Measurements from ENCODE around the gene RELN.
A peak's percentile ranks its signal among the peaks of the same experiment; 100 is the strongest.

RELN gene

DNA sequence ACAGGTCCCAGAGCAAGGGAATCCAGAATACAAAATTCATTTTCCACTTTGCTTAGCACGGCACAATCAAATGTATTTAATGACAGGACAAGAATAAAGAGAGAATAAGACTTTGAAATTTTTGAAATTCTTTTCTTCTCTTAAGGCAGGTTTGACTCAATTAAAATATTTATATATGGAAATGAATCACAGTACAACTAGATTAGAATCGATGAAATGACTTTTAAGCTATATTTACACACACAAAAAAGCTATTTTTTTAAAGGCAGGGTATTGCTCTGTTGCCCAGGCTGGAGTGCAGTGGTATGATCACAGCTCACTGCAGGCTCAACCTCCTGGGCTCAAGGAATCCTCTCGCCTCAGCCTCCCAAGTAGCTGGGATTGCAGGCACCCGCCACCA, 278.0 kb downstream of the RELN start:
- no peak for DNase-seq

DNA sequence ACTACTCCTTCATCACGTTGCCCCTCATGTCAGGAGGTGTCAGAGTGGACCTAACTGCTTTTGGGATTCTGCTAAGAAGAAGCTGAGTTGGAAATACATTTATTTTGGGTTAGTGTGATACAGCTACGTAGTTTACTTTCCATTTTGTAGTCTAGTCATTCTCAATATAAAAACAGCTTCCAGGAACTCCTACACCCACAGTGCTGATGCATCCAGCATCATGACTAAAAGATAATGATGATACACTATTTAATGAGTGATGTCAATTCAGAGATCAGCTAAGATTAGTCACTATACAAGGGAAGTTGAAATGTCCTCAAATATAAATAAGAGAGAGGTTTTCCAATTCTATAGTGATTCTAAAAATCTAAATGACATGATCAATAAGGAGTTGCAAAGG, 279.2 kb downstream of the RELN start:
- peak; percentile 41 for DNase-seq

DNA sequence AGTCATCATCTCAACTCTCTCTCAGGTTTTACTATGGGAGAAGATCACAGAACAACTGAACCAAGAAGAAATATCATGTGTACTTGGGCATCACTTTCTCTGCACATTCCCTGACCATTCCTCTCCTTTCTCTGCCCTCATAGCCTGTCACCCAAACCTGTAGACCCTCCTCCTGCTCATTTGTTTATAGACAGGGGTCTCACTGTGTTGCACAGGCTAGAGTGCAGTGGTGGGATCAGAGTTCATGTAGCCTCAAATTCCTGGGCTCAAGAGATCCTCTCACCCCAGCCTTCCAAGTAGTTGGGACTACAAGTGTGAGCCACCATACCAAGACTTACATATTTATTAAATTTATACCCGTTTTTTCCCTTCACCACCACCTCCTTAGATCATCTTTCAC, 282.7 kb downstream of the RELN start:
- DNase-seq, result no peak

DNA sequence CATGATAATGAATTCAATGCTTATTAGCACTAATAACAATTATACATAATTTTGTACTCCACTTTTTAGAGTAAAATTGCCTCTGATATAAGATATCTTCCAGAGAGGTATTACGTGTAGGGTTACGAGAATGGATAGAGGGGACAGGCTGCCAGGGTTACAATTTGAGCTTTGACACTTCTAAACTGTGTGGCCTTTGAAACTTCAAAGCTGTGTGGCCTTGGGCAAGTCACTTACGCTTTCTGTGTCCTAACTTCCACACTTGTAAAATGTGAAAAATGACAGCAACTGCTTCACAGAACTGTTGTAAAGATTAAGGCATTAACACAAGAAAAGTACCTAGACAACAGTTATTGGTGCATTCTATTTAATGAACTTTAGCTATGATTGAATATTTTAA, 283.9 kb downstream of the RELN start:
- no peak for DNase-seq

DNA sequence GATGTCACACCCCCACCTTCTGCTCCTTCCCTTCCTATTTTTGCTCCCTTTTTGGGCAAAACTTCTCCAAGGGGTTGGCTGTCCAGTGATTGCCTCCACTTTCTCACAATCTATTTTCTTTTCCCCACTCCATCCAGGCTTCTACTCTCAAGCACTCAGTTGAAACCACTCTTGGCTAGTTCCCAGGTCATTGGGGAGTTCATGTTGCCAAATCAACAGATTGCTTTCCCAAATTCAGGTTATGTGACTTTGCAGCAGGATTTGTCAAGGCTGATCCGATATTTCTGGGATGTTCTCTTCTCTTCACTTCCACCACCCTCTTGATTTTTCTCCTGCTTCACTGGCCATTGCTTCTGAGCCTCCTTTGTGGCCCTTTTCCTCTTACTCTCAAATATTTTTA, 284.8 kb downstream of the RELN start:
- DNase-seq, result no peak

DNA sequence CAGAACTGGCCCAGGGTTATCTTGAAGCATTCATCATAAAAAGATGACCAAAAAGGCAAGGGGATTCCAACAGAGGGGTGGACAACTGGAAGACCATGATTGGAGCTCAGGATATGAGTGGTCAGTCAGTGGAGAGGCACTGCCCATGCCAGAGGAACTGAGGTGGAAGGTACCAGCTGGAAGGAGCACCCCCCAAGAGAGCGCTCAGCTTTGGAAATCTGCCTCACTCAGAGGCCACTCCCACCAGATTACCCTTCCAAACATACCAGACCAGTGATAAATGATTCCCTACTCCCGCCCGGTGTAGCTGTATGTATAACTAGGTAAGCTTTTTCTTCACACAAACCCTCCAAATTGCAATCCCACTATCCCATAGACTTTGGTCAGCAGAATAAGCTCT, 286.5 kb downstream of the RELN start:
- no peak for DNase-seq

DNA sequence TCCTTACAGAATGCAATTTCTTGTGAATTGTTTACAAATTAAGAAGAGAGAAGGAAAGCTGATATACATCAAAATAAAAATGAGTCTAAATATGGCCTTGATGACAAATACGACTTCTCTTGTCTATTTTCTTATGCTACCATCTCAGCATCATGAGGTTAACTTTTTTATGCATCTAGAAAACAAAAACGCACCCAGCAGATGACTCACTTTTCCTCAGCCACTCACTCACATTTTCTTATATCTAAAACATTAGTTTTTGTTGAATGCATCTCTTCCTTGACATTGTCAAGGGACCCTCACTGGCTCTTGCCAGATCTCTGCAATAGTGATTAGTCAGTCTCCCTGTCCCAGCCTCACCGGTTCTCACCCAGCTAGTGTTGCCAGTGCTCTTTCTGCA, 287.0 kb downstream of the RELN start:
- no peak for DNase-seq

DNA sequence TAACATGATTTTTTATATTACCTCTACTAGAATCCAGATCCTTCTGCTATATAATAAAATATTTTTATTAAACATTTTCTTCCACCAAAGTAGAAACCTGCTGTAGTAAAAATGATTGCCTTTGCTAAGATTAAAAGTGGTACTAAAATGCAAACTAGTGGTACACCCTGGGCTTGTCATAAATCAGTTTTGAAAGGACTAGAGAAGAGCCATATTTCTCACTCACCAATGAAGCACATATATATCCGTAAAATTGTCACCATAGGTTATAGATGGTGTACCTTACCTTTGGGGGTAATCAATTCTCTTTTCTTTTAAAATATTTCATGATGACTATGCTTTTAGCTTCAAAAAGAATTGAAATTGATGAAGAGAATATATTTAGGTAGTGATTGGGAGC, 290.4 kb downstream of the RELN start:
- DNase-seq, result no peak

DNA sequence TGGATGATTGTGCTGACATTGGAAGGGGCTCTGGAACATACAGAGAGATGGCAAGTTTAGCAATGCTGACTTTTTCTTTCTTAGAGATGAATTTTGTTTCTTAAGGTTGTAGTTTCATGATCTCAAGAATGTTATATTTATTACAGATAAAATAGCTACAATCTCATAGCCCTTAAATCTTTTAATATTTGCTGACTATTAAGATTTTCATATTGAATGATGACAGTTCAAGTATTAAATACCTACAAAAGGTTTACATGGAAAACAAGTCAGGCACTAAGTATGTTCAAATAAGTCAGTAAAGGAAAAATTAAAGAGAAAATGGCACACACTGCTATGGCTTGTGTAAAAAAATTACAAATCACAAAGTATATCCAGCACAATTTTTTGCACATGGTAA, 291.4 kb downstream of the RELN start:
- no peak for DNase-seq

DNA sequence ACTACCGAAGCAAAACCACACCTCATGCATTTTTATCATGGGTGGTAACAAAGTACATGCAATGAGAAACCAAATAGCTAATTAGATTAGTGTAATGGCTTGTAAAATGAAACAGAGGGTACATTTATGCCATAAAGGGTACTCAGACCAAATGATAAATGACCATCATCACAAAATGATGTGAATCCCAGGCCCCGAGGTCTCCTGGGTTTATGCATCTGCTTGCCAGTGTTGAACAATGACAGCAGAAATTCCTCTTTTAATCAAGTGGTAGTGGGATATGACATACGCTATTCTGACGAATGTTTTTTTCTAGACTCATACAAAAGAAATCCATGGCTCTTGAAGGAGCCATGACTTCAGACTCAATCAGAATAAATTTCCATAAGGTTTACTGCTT, 293.9 kb downstream of the RELN start:
- no peak for DNase-seq

DNA sequence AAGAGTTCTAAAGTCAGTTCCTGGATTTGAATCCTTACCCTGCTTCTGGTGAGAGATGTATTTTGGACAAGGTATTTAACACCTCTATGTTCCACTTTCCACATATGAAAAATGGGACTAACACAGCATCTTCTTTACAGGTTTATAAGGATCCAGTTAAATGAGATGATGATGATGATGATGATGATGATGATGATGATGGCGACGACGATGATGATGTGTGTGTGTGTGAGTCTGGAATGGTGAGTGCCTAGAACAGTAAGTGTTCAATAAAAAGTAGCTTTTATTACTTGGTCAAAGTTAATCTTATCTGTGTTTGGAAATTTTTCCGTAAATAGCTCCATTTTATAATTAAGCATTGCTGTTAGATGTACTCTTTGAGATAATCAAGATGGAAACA, 295.2 kb downstream of the RELN start:
- no peak for DNase-seq

DNA sequence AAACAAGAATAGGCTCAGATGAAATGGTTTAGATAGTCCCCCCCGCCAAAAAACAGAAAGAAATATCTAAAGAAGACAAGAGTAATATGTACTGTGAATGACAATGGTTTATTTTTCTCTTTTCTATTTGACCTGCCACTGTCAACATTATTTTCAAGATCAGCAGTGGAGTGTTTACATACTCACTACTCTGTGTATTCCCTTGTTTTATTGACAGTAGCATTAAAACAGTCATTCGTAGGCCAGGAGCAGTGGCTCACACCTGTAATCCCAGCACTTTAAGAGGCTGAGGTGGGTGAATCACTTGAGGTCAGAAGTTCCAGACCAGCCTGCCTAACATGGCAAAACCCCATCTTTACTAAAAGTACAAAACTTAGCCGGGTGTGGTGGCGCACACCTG, 298.2 kb downstream of the RELN start:
- DNase-seq, result no peak

DNA sequence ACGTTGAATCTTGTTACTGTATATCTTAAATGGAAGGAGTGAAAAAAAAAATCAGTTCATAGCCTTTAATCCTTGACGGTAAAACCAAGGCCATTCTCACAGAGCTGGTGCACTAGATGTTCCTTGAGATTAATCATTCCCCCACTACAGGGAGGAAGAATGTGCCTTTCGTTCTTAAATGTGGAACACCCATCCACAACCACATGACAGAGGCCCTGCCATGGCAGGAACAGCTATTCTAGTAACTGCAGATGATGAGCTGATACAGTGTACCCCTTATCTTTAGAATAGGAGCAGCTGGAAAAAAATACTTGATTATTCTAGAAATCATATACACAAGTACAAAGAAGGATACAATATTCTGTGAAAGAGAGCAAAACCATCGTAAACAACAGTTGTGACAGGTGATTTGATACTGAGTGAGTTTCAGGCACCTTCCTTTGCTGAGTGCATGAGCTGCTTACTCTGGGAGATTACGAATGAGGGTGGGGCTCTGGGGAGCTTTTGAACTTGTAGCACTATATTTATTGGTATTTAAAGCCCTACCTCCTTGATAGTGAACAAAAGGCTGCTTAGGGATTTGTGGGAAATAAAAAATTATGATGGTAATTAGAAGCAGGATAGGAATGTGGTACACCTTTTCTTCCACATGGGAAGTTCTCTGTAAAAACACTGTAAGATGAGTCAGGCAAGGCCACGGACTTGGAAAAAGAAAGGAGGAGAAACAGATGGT, 299.1 kb downstream of the RELN start:
- no peak for DNase-seq

DNA sequence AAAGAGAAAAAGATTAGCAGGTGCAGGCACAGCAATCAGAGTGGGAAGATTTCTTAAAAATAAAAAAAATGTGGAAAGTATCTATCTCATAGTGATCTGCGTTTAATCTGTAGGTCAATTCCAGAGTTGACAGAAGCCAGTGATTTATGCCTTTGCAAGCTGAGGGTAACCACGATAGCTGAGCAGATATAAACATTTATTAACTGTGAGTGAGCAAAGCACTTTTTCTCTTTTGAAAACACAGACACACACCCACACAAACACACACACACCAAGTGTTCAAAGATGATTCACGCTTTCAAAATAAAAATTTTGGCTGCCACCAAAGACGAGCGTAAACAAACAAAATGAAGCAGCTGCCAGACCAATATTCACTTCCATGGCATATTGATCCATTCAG, 300.2 kb downstream of the RELN start:
- DNase-seq, result no peak

DNA sequence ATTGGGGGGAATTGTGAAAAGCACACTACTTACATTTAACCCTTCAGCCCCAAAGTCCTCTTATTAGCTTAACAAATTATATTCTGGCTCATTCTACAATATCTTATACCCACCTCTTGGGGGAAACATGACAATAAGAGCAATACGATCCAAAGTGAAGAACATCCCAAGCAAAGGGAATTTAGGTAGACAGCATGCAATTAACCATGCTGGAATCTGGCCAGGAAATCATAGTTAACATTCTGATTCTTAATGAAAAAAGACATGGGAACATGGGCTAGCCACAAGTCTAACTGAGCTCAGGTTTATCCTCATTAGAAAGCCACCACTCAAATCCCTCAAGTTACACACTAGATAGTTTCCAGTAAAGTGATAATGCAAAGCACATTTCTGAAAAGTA, 301.5 kb downstream of the RELN start:
- no peak for DNase-seq

DNA sequence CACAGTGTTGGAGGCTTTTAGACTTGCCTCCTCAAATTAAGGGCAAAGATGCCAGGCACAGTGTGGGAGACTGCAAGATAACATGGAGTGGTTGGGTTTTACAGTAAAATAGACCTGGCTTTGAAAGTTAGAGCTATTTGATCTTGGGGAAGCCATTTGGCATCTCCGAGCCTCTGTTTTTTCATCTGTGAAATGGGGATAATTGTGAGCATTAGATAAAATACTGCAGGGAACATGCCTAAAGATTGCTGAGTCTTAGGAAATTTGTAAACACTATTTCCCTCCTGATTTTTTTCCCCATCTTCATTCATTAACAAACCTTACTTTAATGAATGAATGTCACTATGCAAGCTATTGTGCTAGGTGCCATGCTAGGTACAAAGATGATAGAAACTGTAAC, 302.2 kb downstream of the RELN start:
- no peak for DNase-seq

DNA sequence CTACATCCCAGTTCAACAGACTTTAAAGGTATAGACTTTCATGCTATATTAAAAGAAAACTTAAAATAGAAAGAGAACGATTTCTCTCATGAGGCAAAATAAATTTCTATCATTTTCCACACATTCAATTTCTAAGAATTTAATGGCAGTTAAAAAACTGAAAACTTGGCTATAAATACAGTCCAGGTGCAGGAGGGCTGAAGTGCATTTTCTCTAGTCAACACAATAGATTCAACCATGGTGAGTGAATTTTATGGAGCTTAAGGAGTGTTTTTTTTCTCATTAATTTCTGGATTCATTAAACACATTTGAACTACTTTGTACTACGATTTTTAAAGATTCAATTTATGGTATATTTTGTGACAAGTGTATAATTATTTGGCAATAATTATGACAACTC, 302.7 kb downstream of the RELN start:
- DNase-seq, result no peak

DNA sequence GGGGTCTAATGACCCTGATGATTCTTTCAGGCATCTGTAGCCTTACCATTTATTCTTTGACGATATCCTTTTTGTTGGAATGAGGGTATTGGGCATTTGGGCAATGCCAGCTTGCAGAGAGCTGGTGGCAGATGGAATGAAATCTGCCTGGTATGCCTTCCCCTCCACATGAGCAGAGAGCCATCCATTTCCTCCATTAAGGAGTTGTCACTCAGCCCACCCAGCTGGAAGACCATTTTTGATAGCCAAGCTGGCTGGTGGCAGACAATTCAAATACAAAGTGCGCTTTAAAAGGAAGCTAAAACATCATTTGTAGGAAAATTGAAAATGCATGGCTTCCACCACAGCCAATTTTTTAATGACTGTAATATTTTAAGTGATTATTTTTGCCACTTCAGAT, 303.4 kb downstream of the RELN start:
- no peak for DNase-seq

DNA sequence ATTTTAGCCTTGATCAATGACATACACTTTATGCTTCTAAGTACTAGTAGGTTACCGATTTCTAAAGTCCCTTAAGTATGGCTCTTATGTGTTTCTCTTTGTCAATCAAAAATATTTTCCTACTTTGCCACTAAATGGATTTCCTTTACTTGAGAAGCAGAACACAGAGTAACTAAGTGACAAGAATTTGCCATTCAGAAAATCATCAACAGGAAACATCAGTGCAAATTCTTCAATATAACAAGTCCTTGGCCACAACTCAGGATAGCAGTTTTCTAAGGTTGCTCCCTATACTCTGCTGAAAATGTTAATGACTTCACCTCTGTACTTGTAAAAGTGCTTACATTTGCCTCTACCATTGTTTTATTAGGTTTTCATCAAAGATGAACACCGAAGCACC, 303.8 kb downstream of the RELN start:
- DNase-seq, result no peak

DNA sequence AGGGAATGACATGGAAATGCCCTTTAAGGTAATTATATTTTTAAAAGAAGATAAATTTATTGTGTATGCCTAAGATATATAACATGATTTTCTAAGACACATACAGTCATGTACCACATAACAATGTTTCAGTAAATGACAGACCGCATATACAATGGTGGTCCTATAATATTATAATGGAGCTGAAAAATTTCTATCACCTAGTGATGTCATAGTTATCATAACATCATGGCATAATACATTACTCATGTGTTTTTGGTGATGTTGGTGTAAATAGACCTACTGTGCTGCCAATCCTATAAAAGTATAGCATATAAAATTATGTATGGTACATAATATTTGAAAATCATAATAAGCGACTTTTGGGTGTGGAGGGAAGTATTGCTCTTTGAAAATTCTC, 306.1 kb downstream of the RELN start:
- DNase-seq, result no peak

DNA sequence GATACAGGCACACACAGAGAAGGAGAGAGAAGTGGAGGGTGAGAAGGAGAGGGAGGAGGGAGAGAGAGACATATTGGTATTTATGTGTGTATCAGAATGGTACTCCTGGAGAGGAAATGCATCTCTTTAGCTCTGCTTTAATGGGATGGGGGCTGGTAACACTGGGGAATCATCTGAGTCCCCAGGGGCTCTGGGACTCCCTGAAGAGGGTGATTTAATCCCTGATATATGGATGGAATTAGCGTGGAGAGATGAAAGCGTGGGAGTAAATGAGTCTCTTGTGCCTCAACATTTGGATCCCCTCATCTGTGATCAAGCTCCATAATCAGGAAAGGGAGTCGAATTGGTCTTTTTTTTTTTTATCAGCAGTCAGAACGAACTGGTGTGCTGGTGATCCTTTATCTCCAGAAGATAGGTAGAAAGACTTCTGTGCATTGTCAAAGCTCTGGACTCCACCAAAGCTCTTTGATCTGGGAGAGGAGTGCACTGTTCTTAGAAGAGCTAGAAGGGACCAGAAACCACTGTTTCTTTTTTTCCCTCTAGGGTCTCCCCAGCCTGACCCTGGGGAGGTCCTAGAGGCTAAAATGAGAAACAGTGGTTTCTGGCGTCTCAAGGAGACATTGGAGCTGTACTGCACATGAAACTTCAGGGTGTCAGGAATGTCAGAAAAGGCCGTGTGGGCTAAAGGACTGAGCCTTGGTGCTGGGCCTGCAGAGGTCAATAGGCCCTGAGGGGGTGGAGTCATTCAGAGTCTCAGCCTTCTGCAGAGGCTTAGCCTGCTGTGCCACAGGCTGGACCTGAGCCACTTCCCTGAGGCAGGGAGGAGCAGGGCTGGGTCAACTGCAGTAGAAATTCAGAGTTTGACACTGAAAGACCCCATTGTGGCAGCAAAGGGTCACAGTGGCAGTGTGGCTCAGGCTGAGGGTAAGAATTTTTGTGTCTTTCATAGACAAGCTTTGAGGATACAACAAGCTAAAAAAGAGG, 309.0 kb downstream of the RELN start:
- DNase-seq, result peak; percentile 53

DNA sequence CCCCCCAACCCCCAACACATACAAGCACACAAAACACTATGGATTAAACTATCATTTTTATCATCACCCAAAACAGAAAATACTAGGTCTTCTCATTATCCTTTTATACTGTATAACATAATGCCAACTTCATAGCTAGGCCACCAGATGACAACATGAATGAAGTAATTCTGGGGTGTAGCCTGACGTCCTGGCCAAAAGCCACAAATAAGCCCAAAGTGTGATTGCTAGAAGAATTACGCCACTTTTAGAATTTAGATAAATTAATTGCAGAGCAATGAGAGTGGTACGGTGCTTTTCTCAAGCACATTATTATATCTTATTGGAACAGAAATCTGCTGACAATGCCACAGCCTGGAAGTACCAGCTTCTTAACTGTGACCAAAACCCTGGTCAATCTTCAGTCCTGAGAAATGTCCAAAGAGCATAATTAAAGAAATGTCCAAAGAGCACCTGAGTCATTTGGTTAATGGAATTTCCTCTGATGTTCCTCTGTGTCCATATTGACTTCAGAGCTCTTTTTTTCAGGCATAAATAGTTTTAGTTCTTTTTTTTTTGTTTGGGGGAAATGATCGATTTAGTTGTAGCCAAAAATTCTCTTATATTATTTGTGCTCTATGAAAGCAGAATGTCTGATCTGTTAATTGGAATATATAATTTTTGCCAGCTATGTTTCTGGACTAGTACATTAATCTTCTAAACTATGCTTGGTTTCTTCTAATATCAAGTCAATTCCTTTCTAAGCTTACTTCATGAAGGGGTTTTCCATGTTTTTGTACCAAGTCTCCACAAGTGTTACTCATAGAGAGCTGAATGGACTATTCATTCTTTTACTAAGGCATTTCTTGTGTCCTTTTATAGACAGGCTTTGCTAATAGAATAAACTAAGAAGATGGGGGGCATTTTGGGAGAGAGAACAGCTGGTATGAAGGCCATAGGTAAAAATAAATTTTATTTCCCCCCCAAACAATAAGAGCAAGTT, 310.0 kb downstream of the RELN start:
- peak; percentile 8 for DNase-seq

DNA sequence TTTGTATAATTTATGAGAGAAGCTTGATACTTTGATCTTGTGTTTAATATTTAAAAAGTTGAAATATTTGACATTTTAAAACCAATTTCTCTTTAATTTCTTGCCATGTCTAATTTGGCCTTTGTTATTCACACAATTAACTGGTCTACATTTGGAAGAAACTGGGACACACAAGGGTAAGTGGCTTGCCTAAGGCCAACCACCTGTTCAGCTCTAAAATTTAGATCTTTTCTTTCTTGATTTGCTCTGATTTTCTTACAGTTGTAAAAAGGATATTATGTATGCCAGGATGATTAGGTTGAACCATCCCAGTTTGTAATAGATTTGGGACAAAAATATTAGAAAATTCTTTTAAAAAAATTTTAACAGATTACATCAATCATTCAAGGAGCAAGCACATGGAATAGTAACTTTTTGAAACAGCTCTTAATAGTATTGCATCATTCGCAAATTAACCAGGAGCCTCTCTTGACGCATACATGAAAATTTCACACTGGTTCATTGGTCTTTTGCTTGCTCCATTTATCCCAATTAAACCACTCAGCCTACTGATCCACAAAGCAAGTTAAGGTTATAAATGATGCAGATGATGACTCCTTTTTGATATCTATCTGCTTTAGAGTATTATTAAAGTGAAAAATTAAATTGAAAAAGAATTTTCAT, 321.0 kb downstream of the RELN start:
- DNase-seq, result no peak
